ENCODE data around the gene CCL5. TPM values are rescaled to one million over a fixed set of nuclear protein-coding genes. Genes with fewer than 3 reads are reported as not detected.

Gene CCL5
- total and polyA plus RNA-seq, 2 experiments from 2014 or later = not detected

- TF ChIP-seq ZNF462 (CRISPR knock-in tag; IDR thresholded peaks at IDR 0.05) (no peak), EZH2phosphoT487 (IDR thresholded peaks at IDR 0.05; ENCODE audit: unreplicated experiment) (no peak)
Observed at GRCh38 chr17:35903451-35903850, 23.3 kb upstream of the CCL5 start (continued).

- H3K9me2 ChIP-seq (ENCODE audit: insufficient read depth) = no peaks in the 10 kb centered on the region
- H3K4me2 ChIP-seq = no peak overlapping the region
- no peaks in the 10 kb centered on the region; the same call in 2 of the 3 replicates for H3K9me3 Mint-ChIP-seq
- H3K4me1 Mint-ChIP-seq = no peaks in the 10 kb centered on the region
- H3K27me3 ChIP-seq (ENCODE audit: insufficient read depth) = no peaks in the 10 kb centered on the region
- no peaks in the 10 kb centered on the region for H3K4me1 ChIP-seq (ENCODE audit: insufficient read depth)
- no peak overlapping the region for H3K4me3 ChIP-seq
- no peaks in the 10 kb centered on the region for H3K79me2 ChIP-seq (replicated peaks; ENCODE audit: insufficient read depth)
- no peaks in the 10 kb centered on the region for H3F3A ChIP-seq (replicated peaks; ENCODE audit: low read depth)
- no peak for ATAC-seq
- H3K36me3 ChIP-seq (ENCODE audit: insufficient read depth) = no peaks in the 10 kb centered on the region; the same call in 1 of the 2 replicates
- no peak for DNase-seq (ENCODE audit: low spot score)
- H3K27me3 Mint-ChIP-seq (ENCODE audit: insufficient read depth, low read depth, poor library complexity) = peaks cover 4% of the 10 kb centered on the region
- no peak overlapping the region for H3K4me3 Mint-ChIP-seq
- H4K20me1 ChIP-seq (replicated peaks; ENCODE audit: insufficient read depth) = no peaks in the 10 kb centered on the region
- no peak overlapping the region for H3K27ac ChIP-seq (ENCODE audit: low read depth)
- no peak overlapping the region for H3K27ac Mint-ChIP-seq
- H3K36me3 Mint-ChIP-seq (ENCODE audit: low read depth) = 0 out of 3 replicates have a peak, but pooled peaks cover 4% of the 10 kb centered on the region
- H2AFZ ChIP-seq = no peak overlapping the region
- TF ChIP-seq EZH2 (IDR thresholded peaks at IDR 0.05; ENCODE audit: low read depth, unreplicated experiment) (no peak), POLR2AphosphoS5 (IDR thresholded peaks at IDR 0.05; ENCODE audit: low read depth) (no peak), REST (IDR thresholded peaks at IDR 0.05; ENCODE audit: unreplicated experiment) (no peak), ZNF331 (CRISPR knock-in tag; IDR thresholded peaks at IDR 0.05; ENCODE audit: low read depth) (no peak), ETS1 (IDR thresholded peaks at IDR 0.05) (no peak), CREB1 (CRISPR knock-in tag; IDR thresholded peaks at IDR 0.05; ENCODE audit: low read depth) (no peak)
Observed at GRCh38 chr17:35901631-35902175, 21.5 kb upstream of the CCL5 start.

All from GM23338 (cell line).